ENCODE measurements around the gene FAM83B.

- no peak for TF ChIP-seq CTCF (IDR thresholded peaks at IDR 0.05)
- TF ChIP-seq CEBPB (IDR thresholded peaks at IDR 0.05) = no peak
- TF ChIP-seq PBX3 (IDR thresholded peaks at IDR 0.05) = no peak
- TF ChIP-seq MAZ (IDR thresholded peaks at IDR 0.05; ENCODE audit: borderline replicate concordance, low read depth, low read length) = no peak
- TF ChIP-seq HMGXB4 (CRISPR knock-in tag; IDR thresholded peaks at IDR 0.05; ENCODE audit: borderline replicate concordance) = no peak
- TF ChIP-seq NR3C1 (IDR thresholded peaks at IDR 0.05) = no peak
- no peak for TF ChIP-seq TP53 (CRISPR knock-in tag; IDR thresholded peaks at IDR 0.05)
- TF ChIP-seq SMC3 (IDR thresholded peaks at IDR 0.05) = no peak
- TF ChIP-seq USF2 (IDR thresholded peaks at IDR 0.05) = no peak
- TF ChIP-seq KDM1A (IDR thresholded peaks at IDR 0.05; ENCODE audit: low read depth) = no peak
- TF ChIP-seq CHD2 (IDR thresholded peaks at IDR 0.05; ENCODE audit: low read length, partially characterized antibody) = no peak
- TF ChIP-seq PHF8 (IDR thresholded peaks at IDR 0.05; ENCODE audit: borderline replicate concordance, low read depth) = no peak
- no peak for TF ChIP-seq MYC (IDR thresholded peaks at IDR 0.05; ENCODE audit: borderline replicate concordance, low read length)
Measured at GRCh38 chr6:54860739-54861138, 14.2 kb downstream of the FAM83B start.

All from A549 (cell line).